Lower lobe of right lung (tissue), 2 donors: Measurements from ENCODE around the gene SST. TPM values are rescaled to one million over a fixed set of nuclear protein-coding genes. Genes with fewer than 3 reads are reported as not detected.

Experiments
- ATAC-seq, 2 donors: fragments of 200-7000 bp; cut with Tn5 transposase; one replicate each; pipeline ENCODE4 v1.9.1; 2020 to 2022; ENCODE audit warnings: mild to moderate bottlenecking in 2 of 2, moderate library complexity in 2 of 2
- DNase-seq: peaks from one replicate; pipeline ENCODE4 v3.0.0-alpha.2; 2020
- H3K27ac ChIP-seq: fragments of 200-600 bp; one replicate; pipeline ENCODE4 v1.8.0; 2022
- H3K27me3 ChIP-seq: fragments of 200-600 bp; one replicate; pipeline ENCODE4 v1.8.0; 2022; ENCODE audit warnings: low read depth
- H3K36me3 ChIP-seq: fragments of 200-600 bp; one replicate; pipeline ENCODE4 v1.8.0; 2022; ENCODE audit warnings: mild to moderate bottlenecking
- H3K4me1 ChIP-seq: fragments of 200-600 bp; one replicate; pipeline ENCODE4 v1.8.0; 2022
- H3K4me3 ChIP-seq: fragments of 200-600 bp; one replicate; pipeline ENCODE4 v1.8.0; 2022; ENCODE audit warnings: mild to moderate bottlenecking
- H3K9me3 ChIP-seq: fragments of 200-600 bp; one replicate; pipeline ENCODE4 v1.8.0; 2022
- CTCF ChIP-seq: fragments of 200-600 bp; IDR thresholded peaks from one replicate; pipeline ENCODE4 v1.8.0; 2022; ENCODE audit warnings: antibody characterized with exemption, mild to moderate bottlenecking
- intact Hi-C: fragments of 100-400 bp; cut with DNase I; formaldehyde crosslinking; loops from one replicate; pipeline ENCODE4 v1.11.0; 2022
- total RNA-seq: library from RNA; stranded (reverse); fragmentation: NEBNext Ultra II Directional; extraction: Animal tissue kit (Norgen Biotek cat#: 25700); gene quantifications from one replicate; pipeline ENCODE4 v1.2.1, GENCODE V29; 2021
- donor health status: DM: no; HTN: yes; CAD: no; lungs with severe emphysema.

SST gene
- total RNA-seq, 1 donor from 2014 or later, result not detected

DNA sequence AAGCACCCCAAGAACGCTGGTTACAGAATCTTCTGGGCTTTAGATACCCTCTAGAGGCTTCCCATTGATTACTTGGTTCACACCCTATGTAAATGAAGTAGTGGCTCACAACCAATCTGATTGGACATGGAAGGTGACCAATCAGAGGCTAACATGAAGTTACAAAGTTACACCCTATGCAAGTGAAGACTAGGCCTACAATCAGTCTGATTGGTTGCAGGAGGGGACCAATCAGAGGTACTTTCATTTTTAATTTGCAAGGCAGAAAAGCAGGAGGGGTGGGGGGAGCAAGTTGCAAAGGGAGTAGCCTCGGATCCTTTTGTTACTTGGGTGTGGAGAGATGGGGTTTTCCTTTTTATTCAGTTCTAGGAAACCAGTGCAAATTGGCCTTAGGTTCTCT, 43.3 kb upstream of the SST start:
- intact Hi-C loops, result no loop called here

GRCh38 chr3:187709155-187709554, 39.0 kb upstream of the SST start:
- no peak overlapping the region for H3K4me3 ChIP-seq
- DNase-seq (no peak), ATAC-seq (no peak)
- no peaks in the 10 kb centered on the region for H3K4me1 ChIP-seq
- H3K27me3 ChIP-seq, result no peaks in the 10 kb centered on the region
- H3K9me3 ChIP-seq, result no peaks in the 10 kb centered on the region
- intact Hi-C loops, result no loop called here
- no peaks in the 10 kb centered on the region for H3K36me3 ChIP-seq
- H3K27ac ChIP-seq, result no peak overlapping the region
- TF ChIP-seq CTCF, result no peak

More for the DNA sequence above, 43.3 kb upstream of the SST start:
- no peaks in the 10 kb centered on the region for H3K9me3 ChIP-seq
- H3K27me3 ChIP-seq, result no peaks in the 10 kb centered on the region
- DNase-seq (no peak), ATAC-seq (peak; percentile 55 to 79)
- no peak overlapping the region for H3K4me3 ChIP-seq
- no peaks in the 10 kb centered on the region for H3K4me1 ChIP-seq
- TF ChIP-seq CTCF, result no peak
- H3K27ac ChIP-seq, result no peak overlapping the region
- no peaks in the 10 kb centered on the region for H3K36me3 ChIP-seq

DNA sequence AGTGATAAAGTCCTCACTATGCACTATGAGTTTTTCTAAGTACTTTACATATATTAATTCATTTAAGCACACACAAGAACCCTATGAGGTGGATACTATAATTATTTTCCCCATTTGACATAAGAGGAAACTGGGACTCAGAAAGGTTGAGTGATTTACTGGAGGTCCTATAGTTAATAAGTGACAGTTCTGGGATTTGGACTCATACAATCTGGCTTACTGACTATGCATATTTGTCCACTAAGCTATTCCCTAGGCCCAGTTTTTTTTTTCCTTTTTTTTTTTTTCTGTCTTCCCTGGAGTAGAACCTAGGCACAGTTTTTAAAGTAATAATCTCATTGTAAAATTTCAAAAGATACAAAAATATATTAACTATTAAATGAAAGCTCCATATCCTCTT, 38.5 kb upstream of the SST start:
- intact Hi-C loops, result no loop called here
- H3K27ac ChIP-seq, result no peak overlapping the region
- no peak for TF ChIP-seq CTCF
- no peaks in the 10 kb centered on the region for H3K4me1 ChIP-seq
- ATAC-seq (no peak), DNase-seq (no peak)
- no peaks in the 10 kb centered on the region for H3K27me3 ChIP-seq
- H3K36me3 ChIP-seq, result no peaks in the 10 kb centered on the region
- H3K9me3 ChIP-seq, result no peaks in the 10 kb centered on the region
- no peak overlapping the region for H3K4me3 ChIP-seq

DNA sequence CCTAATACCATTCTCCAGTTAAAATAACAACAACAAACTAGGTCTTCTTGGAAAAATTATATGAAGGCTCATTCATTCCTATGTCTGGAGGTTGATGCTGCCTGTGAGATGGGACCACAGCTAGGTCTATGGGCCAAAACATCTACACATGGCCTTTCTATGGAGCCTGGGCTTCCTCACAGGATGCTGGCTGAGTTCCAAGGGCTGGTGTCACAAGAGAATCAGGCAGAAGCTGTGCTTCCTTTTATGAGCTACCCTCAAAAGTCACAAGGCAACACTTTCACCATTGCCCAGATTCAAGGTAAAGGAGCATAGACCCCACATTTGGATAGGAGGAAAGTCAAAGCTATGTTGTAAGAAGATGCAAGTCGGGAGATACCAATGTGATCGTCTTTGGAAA, 36.8 kb upstream of the SST start:
- H3K27me3 ChIP-seq, result no peaks in the 10 kb centered on the region
- H3K4me1 ChIP-seq, result no peaks in the 10 kb centered on the region
- intact Hi-C loops, result no loop called here
- H3K4me3 ChIP-seq, result no peak overlapping the region
- H3K9me3 ChIP-seq, result no peaks in the 10 kb centered on the region
- DNase-seq (peak; percentile 73), ATAC-seq (no peak)
- H3K36me3 ChIP-seq, result no peaks in the 10 kb centered on the region
- H3K27ac ChIP-seq, result no peak overlapping the region
- no peak for TF ChIP-seq CTCF

DNA sequence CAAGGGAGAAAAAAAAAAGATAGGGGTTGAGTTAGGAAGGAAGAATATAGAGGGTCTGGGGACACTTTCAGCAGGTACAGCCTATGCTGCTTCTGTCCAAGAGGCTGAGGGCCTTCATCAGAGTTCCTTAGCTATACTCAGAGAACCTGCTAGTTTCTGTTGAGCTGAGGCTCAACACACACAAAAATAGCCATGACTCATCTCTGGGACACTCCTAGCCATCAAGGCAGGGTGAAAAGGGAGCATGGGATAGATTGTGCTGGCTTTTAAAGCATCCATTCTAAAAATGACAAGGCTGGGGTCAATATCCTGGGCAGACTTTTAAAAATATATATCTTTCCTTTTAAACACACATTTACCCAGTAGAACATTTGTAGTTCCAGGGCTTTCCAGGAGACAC, 35.0 kb upstream of the SST start:
- no peaks in the 10 kb centered on the region for H3K4me1 ChIP-seq
- no peaks in the 10 kb centered on the region for H3K36me3 ChIP-seq
- intact Hi-C loops, result no loop called here
- H3K4me3 ChIP-seq, result no peak overlapping the region
- DNase-seq, result no peak
- no peak for ATAC-seq
- no peak overlapping the region for H3K27ac ChIP-seq
- H3K9me3 ChIP-seq, result no peaks in the 10 kb centered on the region
- TF ChIP-seq CTCF, result no peak
- no peaks in the 10 kb centered on the region for H3K27me3 ChIP-seq

- no peak for TF ChIP-seq CTCF
- intact Hi-C loops, result no loop called here
- ATAC-seq, result no peak
- H3K4me3 ChIP-seq, result no peak within 1 kb of the TSS
- H3K9me3 ChIP-seq, result no peaks in the 10 kb centered on the region
- no peaks in the 10 kb centered on the region for H3K36me3 ChIP-seq
- no peaks in the 10 kb centered on the region for H3K4me1 ChIP-seq
- no peaks in the 10 kb centered on the region for H3K27me3 ChIP-seq
- H3K27ac ChIP-seq, result no peak within 1 kb of the TSS
- no peak for DNase-seq
Observed at GRCh38 chr3:187702507-187703033, 32.4 kb upstream of the SST start, which contains the start of gene RTP2. Gene RTP2 (minus strand): TSS chr3:187702557. CDS start chr3:187702128, 429 bp downstream.
